A673 (cell line): ENCODE results near the gene HDAC8. TPM values are rescaled to one million over a fixed set of nuclear protein-coding genes. Genes with fewer than 3 reads are reported as not detected.

Source experiments
- BruUV-seq: library from RNA; stranded (reverse); fragments of 400-500 nt; replicated peaks from 2 replicates; lab custom pipeline; 2021; lab: Mats Ljungman, UMichigan
- CTCF ChIA-PET: fragments of 300-600 bp; sonication (Branson Sonifier 250); formaldehyde crosslinking; loops from one replicate; lab custom pipeline; 2022; ENCODE audit warnings: antibody characterized with exemption; lab: Charles Lee
- POLR2A ChIA-PET: fragments of 300-600 bp; sonication (Branson Sonifier 250); formaldehyde crosslinking; loops from one replicate; lab custom pipeline; 2022; ENCODE audit warnings: antibody characterized with exemption; ENCODE audit not compliant: low non-redundant PET; lab: Charles Lee
- DNase-seq: peaks from one replicate; pipeline ENCODE4 v3.0.0-alpha.2; 2015; ENCODE audit warnings: low spot score
- H3K27ac ChIP-seq: fragments of 200-600 bp; sonication (generic); 2 replicates; pipeline ENCODE4 v1.5.1; 2016; ENCODE audit warnings: mixed run types, low read depth, mild to moderate bottlenecking, mixed read lengths, antibody characterized with exemption, low read length; ENCODE audit not compliant: poor library complexity, severe bottlenecking
- H3K27me3 ChIP-seq: fragments of 200-600 bp; sonication (generic); replicated peaks from 2 replicates; pipeline ENCODE4 v1.6.1; 2017; ENCODE audit warnings: mixed run types, low read depth, mild to moderate bottlenecking, mixed read lengths, antibody characterized with exemption, low read length; ENCODE audit not compliant: insufficient read depth, poor library complexity
- H3K36me3 ChIP-seq: fragments of 200-600 bp; sonication (generic); 2 replicates; pipeline ENCODE4 v1.6.1; 2016; ENCODE audit warnings: mixed run types, mild to moderate bottlenecking, mixed read lengths, antibody characterized with exemption, low read length; ENCODE audit not compliant: insufficient read depth, poor library complexity, severe bottlenecking
- H3K4me1 ChIP-seq: fragments of 200-600 bp; sonication (generic); 2 replicates; pipeline ENCODE4 v1.6.1; 2017; ENCODE audit warnings: mixed run types, mild to moderate bottlenecking, mixed read lengths, antibody characterized with exemption, low read length; ENCODE audit not compliant: insufficient read depth, poor library complexity, severe bottlenecking
- H3K4me3 ChIP-seq: fragments of 200-600 bp; sonication (generic); 2 replicates; pipeline ENCODE4 v1.5.1; 2016; ENCODE audit warnings: low read depth, mixed run types, mild to moderate bottlenecking, mixed read lengths, low read length; ENCODE audit not compliant: poor library complexity, severe bottlenecking
- H3K9me3 ChIP-seq: fragments of 200-600 bp; sonication (generic); 2 replicates; pipeline ENCODE4 v1.6.1; 2016; ENCODE audit warnings: mixed run types, low read depth, mild to moderate bottlenecking, mixed read lengths, antibody characterized with exemption, low read length; ENCODE audit not compliant: poor library complexity, severe bottlenecking
- EZH2 ChIP-seq: fragments of 200-600 bp; sonication (generic); IDR thresholded peaks from 2 replicates; pipeline ENCODE4 v1.6.1; 2017; ENCODE audit warnings: borderline replicate concordance, low read depth, mild to moderate bottlenecking, mixed read lengths, antibody characterized with exemption, low read length; ENCODE audit not compliant: poor library complexity, severe bottlenecking
- intact Hi-C: fragments of 100-400 bp; cut with micrococcal nuclease; formaldehyde crosslinking; loops from one replicate; pipeline ENCODE4 v1.10.0; 2022; ENCODE audit not compliant: unreplicated experiment
- total RNA-seq: library from RNA; stranded (reverse); gene quantifications from 2 replicates; pipeline ENCODE4 v1.2.3, GENCODE V29; 2021
- TF ChIP-seq, protein P1 (sequence below): fragments of 300-800, 200-600 bp; sonication (generic); conservative IDR thresholded peaks from 2 replicates; pipeline ENCODE4 v1.5.1; 2017; ENCODE audit warnings: low read depth, mild to moderate bottlenecking, antibody characterized with exemption, low read length, moderate library complexity, mixed read lengths

Gene HDAC8
- total RNA-seq, 1 experiment from 2014 or later, result 26.0 TPM

DNA sequence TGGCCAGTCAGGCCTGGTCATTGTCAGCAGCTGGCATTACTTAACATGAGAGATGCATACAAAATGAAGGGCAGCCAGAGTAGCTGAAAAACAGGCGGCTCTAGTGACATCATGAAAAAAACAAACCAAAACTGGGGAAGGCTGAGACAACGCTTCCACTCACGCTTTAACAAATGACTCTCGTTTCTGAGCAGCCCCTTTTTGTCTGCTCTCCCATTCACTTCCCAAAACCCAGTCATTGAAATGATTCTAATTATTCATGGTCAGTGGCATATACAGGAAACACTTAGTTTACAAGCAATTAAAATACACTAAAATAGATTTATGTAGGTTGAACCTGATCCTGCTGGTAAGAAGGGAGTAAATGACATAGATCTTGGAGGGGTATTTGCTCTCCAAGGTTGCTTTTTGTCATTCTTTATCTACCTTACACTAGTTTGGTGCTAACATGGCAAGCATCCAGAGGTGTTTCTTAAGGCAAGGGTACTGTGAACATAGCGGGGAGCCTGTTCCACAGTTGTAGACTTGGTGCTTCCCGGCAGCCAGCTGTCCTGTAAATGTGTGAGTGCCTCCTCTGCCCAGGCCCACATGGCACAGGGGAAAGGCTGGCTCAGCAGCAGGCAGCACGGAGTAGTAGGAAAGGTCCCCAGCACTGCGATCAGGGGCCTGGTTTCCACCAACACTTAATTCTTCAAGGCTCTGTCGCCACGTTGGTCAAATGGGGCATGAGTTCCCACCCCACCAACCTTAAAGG, 205.8 kb downstream of the HDAC8 start:
- peak; percentile 73 for DNase-seq
- no TSS peak for BruUV-seq
- H3K27ac ChIP-seq, result no peak overlapping the region
- H3K9me3 ChIP-seq, result no peaks in the 10 kb centered on the region
- H3K27me3 ChIP-seq, result no peaks in the 10 kb centered on the region
- H3K36me3 ChIP-seq, result no peaks in the 10 kb centered on the region
- intact Hi-C loops, result no loop called here
- H3K4me1 ChIP-seq, result peaks cover 10% of the 10 kb centered on the region
- no peak for TF ChIP-seq EZH2
- TF ChIP-seq, protein P1, sequence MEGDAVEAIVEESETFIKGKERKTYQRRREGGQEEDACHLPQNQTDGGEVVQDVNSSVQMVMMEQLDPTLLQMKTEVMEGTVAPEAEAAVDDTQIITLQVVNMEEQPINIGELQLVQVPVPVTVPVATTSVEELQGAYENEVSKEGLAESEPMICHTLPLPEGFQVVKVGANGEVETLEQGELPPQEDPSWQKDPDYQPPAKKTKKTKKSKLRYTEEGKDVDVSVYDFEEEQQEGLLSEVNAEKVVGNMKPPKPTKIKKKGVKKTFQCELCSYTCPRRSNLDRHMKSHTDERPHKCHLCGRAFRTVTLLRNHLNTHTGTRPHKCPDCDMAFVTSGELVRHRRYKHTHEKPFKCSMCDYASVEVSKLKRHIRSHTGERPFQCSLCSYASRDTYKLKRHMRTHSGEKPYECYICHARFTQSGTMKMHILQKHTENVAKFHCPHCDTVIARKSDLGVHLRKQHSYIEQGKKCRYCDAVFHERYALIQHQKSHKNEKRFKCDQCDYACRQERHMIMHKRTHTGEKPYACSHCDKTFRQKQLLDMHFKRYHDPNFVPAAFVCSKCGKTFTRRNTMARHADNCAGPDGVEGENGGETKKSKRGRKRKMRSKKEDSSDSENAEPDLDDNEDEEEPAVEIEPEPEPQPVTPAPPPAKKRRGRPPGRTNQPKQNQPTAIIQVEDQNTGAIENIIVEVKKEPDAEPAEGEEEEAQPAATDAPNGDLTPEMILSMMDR, result no peak
- ChIA-PET CTCF (no interaction called here), POLR2A (no interaction called here)
- no peak overlapping the region for H3K4me3 ChIP-seq

DNA sequence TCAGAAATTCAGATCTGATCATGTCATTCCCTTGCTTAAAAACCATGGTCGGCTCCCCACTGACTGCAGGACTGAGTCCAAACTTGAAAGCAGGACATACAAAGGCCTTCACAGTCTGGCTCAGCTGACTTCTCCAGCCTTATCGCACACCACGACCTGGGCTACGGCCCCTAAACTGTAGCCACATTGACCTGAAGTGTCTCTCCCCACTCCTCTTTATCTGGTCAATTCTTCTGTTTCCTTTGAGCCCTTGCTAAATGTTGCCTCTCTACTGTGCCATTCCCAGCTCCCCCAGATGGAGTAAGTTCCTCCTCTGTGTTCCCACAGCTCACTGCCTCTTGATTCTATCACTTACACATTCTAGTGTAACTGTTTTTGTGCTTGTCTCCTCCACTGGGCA, 206.5 kb downstream of the HDAC8 start:
- ChIA-PET CTCF (no interaction called here), POLR2A (no interaction called here)

DNA sequence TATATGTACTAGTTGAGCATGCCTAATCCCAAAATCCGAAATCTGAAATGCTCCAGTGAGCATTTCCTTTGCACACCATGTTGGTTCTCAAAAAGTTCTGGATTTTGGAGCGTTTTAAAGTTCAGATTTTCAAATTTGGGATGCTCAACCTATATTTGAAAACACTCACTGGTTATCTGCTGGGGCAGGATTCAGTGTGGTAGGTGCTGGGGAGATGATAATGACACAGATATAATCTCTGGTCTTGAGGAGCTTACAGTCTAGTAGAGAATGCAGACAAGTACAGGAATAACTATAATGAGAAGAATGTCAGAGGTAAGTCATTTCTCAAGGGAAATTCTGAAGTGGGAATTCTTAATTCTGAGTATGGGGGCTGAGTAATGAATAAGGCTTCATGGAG, 207.5 kb downstream of the HDAC8 start:
- Histone ChIP-seq H3K36me3 (no peaks in the 10 kb centered on the region), H3K27me3 (no peaks in the 10 kb centered on the region), H3K4me3 (no peak overlapping the region), H3K9me3 (no peaks in the 10 kb centered on the region), H3K4me1 (peaks cover 10% of the 10 kb centered on the region), H3K27ac (no peak overlapping the region)
- DNase-seq, result no peak
- ChIA-PET POLR2A (no interaction called here), CTCF (no interaction called here)
- no TSS peak for BruUV-seq
- intact Hi-C loops, result no loop called here
- TF ChIP-seq EZH2, result no peak
- TF ChIP-seq, protein P1, result no peak

More for the DNA sequence above, 206.5 kb downstream of the HDAC8 start:
- no peak for DNase-seq
- H3K27me3 ChIP-seq, result no peaks in the 10 kb centered on the region
- H3K27ac ChIP-seq, result no peak overlapping the region
- TF ChIP-seq, protein P1, result no peak
- TF ChIP-seq EZH2, result no peak
- H3K36me3 ChIP-seq, result no peaks in the 10 kb centered on the region
- peaks cover 10% of the 10 kb centered on the region for H3K4me1 ChIP-seq
- intact Hi-C loops, result no loop called here
- no peaks in the 10 kb centered on the region for H3K9me3 ChIP-seq
- no peak overlapping the region for H3K4me3 ChIP-seq
- no TSS peak for BruUV-seq
